Smooth muscle cell (in vitro differentiated cells): ENCODE data around the gene IL15RA. TPM values are rescaled to one million over a fixed set of nuclear protein-coding genes. Genes with fewer than 3 reads are reported as not detected.

Experiments used
- DNase-seq: peaks from one replicate; lab custom pipeline; 2025; ENCODE audit not compliant: unreplicated experiment; lab: John Stamatoyannopoulos, UW
- H2AFZ ChIP-seq: fragments of 200-600 bp; sonication (generic); 2 replicates; pipeline ENCODE4 v1.6.0; 2016; ENCODE audit warnings: antibody characterized with exemption, low read depth, mild to moderate bottlenecking
- H3F3A ChIP-seq: fragments of 200-600 bp; sonication (generic); 2 replicates; pipeline ENCODE4 v1.6.0; 2017; ENCODE audit warnings: antibody characterized with exemption, low read depth
- H3K27ac ChIP-seq: fragments of 200-600 bp; sonication (generic); 2 replicates; pipeline ENCODE4 v1.5.1; 2016; ENCODE audit warnings: low read depth, mild to moderate bottlenecking
- H3K27me3 ChIP-seq: fragments of 200-600 bp; sonication (generic); 2 replicates; pipeline ENCODE4 v1.6.1; 2016; ENCODE audit warnings: low read depth, mild to moderate bottlenecking
- H3K36me3 ChIP-seq: fragments of 200-600 bp; sonication (generic); 2 replicates; pipeline ENCODE4 v1.5.1; 2016; ENCODE audit warnings: low read depth
- H3K4me1 ChIP-seq: fragments of 200-600 bp; sonication (generic); 2 replicates; pipeline ENCODE4 v1.5.1; 2016; ENCODE audit warnings: low read depth
- H3K4me2 ChIP-seq: fragments of 200-600 bp; sonication (generic); 2 replicates; pipeline ENCODE4 v1.6.0; 2016; ENCODE audit warnings: mild to moderate bottlenecking
- H3K4me3 ChIP-seq: fragments of 200-600 bp; sonication (generic); 2 replicates; pipeline ENCODE4 v1.5.1; 2016; ENCODE audit warnings: mild to moderate bottlenecking
- H3K79me2 ChIP-seq: fragments of 200-600 bp; sonication (generic); 2 replicates; pipeline ENCODE4 v1.6.0; 2016; ENCODE audit warnings: low read depth, mild to moderate bottlenecking
- H3K9ac ChIP-seq: fragments of 200-600 bp; sonication (generic); 2 replicates; pipeline ENCODE4 v1.6.0; 2016; ENCODE audit warnings: low read depth
- H3K9me3 ChIP-seq: fragments of 200-600 bp; sonication (generic); replicated peaks from 2 replicates; pipeline ENCODE4 v1.5.1; 2016; ENCODE audit warnings: low read depth
- H4K20me1 ChIP-seq: fragments of 200-600 bp; sonication (generic); 2 replicates; pipeline ENCODE4 v1.6.0; 2016; ENCODE audit warnings: low read depth
- CTCF ChIP-seq: fragments of 200-600 bp; sonication (generic); IDR thresholded peaks from 2 replicates; pipeline ENCODE4 v1.5.1; 2017; ENCODE audit warnings: borderline replicate concordance, mild to moderate bottlenecking, antibody characterized with exemption; ENCODE audit not compliant: insufficient read depth, poor library complexity, severe bottlenecking
- WGBS: methylation state at CpG from one replicate; pipeline ENCODE4 v1.1.7; 2016; ENCODE audit warnings: low lambda C conversion rate; 5-methylcytosine and 5-hydroxymethylcytosine counted together
- polyA plus RNA-seq: library from polyadenylated mRNA; unstranded; fragments of >200 nt; fragmentation: Nextera tagmentation; extraction: Ambion mirVana; gene quantifications from 2 replicates; pipeline ENCODE4 v1.2.1, GENCODE V29; 2016
- total RNA-seq: library from RNA; depleted of rRNA; stranded (reverse); fragments of >200 nt; gene quantifications from 2 replicates; pipeline ENCODE4 v1.2.3, GENCODE V29; 2014

Gene IL15RA
- total and polyA plus RNA-seq, 2 experiments from 2014 or later, result 0.23 to 0.54 TPM

- Histone ChIP-seq H3K4me2 (no peak overlapping the region), H3K4me1 (peaks cover 6% of the 10 kb centered on the region), H2AFZ (no peak overlapping the region), H3K9me3 (no peaks in the 10 kb centered on the region), H3K4me3 (no peak overlapping the region), H3K27ac (no peak overlapping the region), H3K36me3 (no peaks in the 10 kb centered on the region), H3F3A (no peaks in the 10 kb centered on the region), H3K9ac (no peak overlapping the region), H4K20me1 (no peaks in the 10 kb centered on the region), H3K79me2 (no peaks in the 10 kb centered on the region), H3K27me3 (no peaks in the 10 kb centered on the region)
- 92% methylated on average over 1 of the region's 1 CpG for WGBS
- TF ChIP-seq CTCF, result no peak
- no peak for DNase-seq
Observed at GRCh38 chr10:5992398-5992797, 15.1 kb upstream of the IL15RA start.

GRCh38 chr10:5991708-5992107 lies 14.4 kb upstream of the IL15RA start:
- no peaks in the 10 kb centered on the region for H3K4me1 ChIP-seq
- no peaks in the 10 kb centered on the region for H3F3A ChIP-seq
- no peaks in the 10 kb centered on the region for H3K27me3 ChIP-seq
- no peak for TF ChIP-seq CTCF
- H4K20me1 ChIP-seq, result no peaks in the 10 kb centered on the region
- H3K4me2 ChIP-seq, result no peak overlapping the region
- H3K27ac ChIP-seq, result no peak overlapping the region
- H3K9ac ChIP-seq, result no peak overlapping the region
- H3K4me3 ChIP-seq, result no peak overlapping the region
- no peaks in the 10 kb centered on the region for H3K79me2 ChIP-seq
- no peaks in the 10 kb centered on the region for H3K9me3 ChIP-seq
- H2AFZ ChIP-seq, result no peak overlapping the region
- H3K36me3 ChIP-seq, result no peaks in the 10 kb centered on the region
- DNase-seq, result no peak

GRCh38 chr10:5989756-5990155 lies 12.4 kb upstream of the IL15RA start:
- H2AFZ ChIP-seq, result no peak overlapping the region
- H3K9me3 ChIP-seq, result no peaks in the 10 kb centered on the region
- no peak overlapping the region for H3K9ac ChIP-seq
- no peaks in the 10 kb centered on the region for H4K20me1 ChIP-seq
- WGBS, result 95% methylated on average over 2 of the region's 2 CpGs
- no peak for DNase-seq
- no peaks in the 10 kb centered on the region for H3K27me3 ChIP-seq
- H3K27ac ChIP-seq, result no peak overlapping the region
- no peaks in the 10 kb centered on the region for H3K79me2 ChIP-seq
- H3F3A ChIP-seq, result no peaks in the 10 kb centered on the region
- H3K4me2 ChIP-seq, result no peak overlapping the region
- H3K4me3 ChIP-seq, result no peak overlapping the region
- no peaks in the 10 kb centered on the region for H3K36me3 ChIP-seq
- no peaks in the 10 kb centered on the region for H3K4me1 ChIP-seq
- no peak for TF ChIP-seq CTCF

- DNase-seq, result no peak
- Histone ChIP-seq H3K9ac (no peak overlapping the region), H3K9me3 (no peaks in the 10 kb centered on the region), H3K27ac (no peak overlapping the region), H3K79me2 (no peaks in the 10 kb centered on the region), H3K4me1 (no peaks in the 10 kb centered on the region), H4K20me1 (no peaks in the 10 kb centered on the region), H3K4me3 (no peak overlapping the region), H3K4me2 (no peak overlapping the region), H2AFZ (no peak overlapping the region), H3K27me3 (peaks cover 6% of the 10 kb centered on the region), H3K36me3 (no peaks in the 10 kb centered on the region), H3F3A (no peaks in the 10 kb centered on the region)
- TF ChIP-seq CTCF, result no peak
- 95% methylated on average over 10 of the region's 10 CpGs for WGBS
Observed at GRCh38 chr10:5988336-5988920, 11.1 kb upstream of the IL15RA start.
